ENCODE results near the gene RIN2. TPM values are rescaled to one million over a fixed set of nuclear protein-coding genes. Genes with fewer than 3 reads are reported as not detected.

RIN2 gene
- polyA plus RNA-seq, 2 donors: 11.8 to 14.0 TPM

- Histone ChIP-seq H3K27me3 (ENCODE audit: control insufficient read depth in 1 of 2, insufficient read depth in 2 of 2, low read length in 2 of 2) (no peaks in the 10 kb centered on the region), H3K4me1 (ENCODE audit: control insufficient read depth in 2 of 2, insufficient read depth in 2 of 2, low read length in 1 of 2) (peaks cover 2 to 4% of the 10 kb centered on the region in 2 donors), H3K4me3 (ENCODE audit: low read depth in 1 of 2, low read length in 2 of 2) (no peak overlapping the region), H3K9me3 (ENCODE audit: control insufficient read depth in 2 of 2, insufficient read depth in 1 of 2, low read depth in 1 of 2, low read length in 1 of 2) (no peaks in the 10 kb centered on the region), H3K27ac (ENCODE audit: low read depth in 2 of 2, low read length in 1 of 2) (peak overlapping the region; percentile 14 to 61), H3K36me3 (ENCODE audit: control insufficient read depth in 2 of 2, insufficient read depth in 2 of 2, low read length in 1 of 2) (peaks cover 0 to 4% of the 10 kb centered on the region in 2 donors)
- WGBS, 2 donors: 43 to 44% methylated on average over 4 of the region's 4 CpGs
These were observed 48.7 kb downstream of the RIN2 start for GRCh38 chr20:19806806-19807190.

GRCh38 chr20:19807191-19807945, 49.3 kb downstream of the RIN2 start:
- Histone ChIP-seq H3K27ac (ENCODE audit: low read depth in 2 of 2, low read length in 1 of 2) (peak overlapping the region in 1 of 2 donors; percentile 61), H3K36me3 (ENCODE audit: control insufficient read depth in 2 of 2, insufficient read depth in 2 of 2, low read length in 1 of 2) (peaks cover 0 to 2% of the 10 kb centered on the region in 2 donors), H3K9me3 (ENCODE audit: control insufficient read depth in 2 of 2, insufficient read depth in 1 of 2, low read depth in 1 of 2, low read length in 1 of 2) (no peaks in the 10 kb centered on the region), H3K4me1 (ENCODE audit: control insufficient read depth in 2 of 2, insufficient read depth in 2 of 2, low read length in 1 of 2) (peaks cover 2 to 4% of the 10 kb centered on the region in 2 donors), H3K27me3 (ENCODE audit: control insufficient read depth in 1 of 2, insufficient read depth in 2 of 2, low read length in 2 of 2) (no peaks in the 10 kb centered on the region), H3K4me3 (ENCODE audit: low read depth in 1 of 2, low read length in 2 of 2) (no peak overlapping the region)
